Placental pericyte (primary cell): ENCODE measurements around the gene MS4A6E. TPM values are rescaled to one million over a fixed set of nuclear protein-coding genes. Genes with fewer than 3 reads are reported as not detected.

Source experiments
- total RNA-seq: library from RNA; depleted of rRNA; stranded (reverse); fragments of >200 nt; gene quantifications from 2 replicates; pipeline ENCODE4 v1.2.3, GENCODE V29; 2012

MS4A6E gene, protein sequence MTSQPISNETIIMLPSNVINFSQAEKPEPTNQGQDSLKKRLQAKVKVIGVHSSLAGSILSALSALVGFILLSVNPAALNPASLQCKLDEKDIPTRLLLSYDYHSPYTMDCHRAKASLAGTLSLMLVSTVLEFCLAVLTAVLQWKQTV
- total RNA-seq = not detected in 2 replicates

DNA sequence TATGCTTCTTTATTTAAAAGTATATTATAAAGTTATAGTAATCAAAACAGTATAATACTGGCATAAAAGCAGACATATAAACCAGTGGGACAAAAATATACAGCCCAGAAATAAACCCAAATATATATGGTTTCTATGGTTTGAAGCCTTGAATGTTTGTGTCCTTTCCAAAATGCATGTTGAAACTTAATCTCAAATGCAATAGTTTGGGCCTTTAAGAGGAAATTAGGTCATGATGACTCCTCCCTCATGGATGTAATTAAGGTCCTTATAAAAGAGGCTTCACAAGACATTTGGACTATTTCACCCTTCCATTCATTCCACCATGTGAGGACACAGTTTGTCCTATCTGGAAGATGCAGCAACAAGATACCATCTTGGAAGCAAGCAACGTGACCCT lies at the start of gene MS4A6E:
TSS of gene MS4A6E (plus strand) at position 301 of the 400 bp plus-strand sequence. CDS start 7,641 bp downstream, outside the sequence.

GRCh38 chr11:60280412-60280811 lies 46.6 kb upstream of the MS4A6E start, which contains the start of gene MS4A4A:
MS4A4A (plus strand) TSS chr11:60280666; CDS start chr11:60280676, 10 bp downstream.

DNA sequence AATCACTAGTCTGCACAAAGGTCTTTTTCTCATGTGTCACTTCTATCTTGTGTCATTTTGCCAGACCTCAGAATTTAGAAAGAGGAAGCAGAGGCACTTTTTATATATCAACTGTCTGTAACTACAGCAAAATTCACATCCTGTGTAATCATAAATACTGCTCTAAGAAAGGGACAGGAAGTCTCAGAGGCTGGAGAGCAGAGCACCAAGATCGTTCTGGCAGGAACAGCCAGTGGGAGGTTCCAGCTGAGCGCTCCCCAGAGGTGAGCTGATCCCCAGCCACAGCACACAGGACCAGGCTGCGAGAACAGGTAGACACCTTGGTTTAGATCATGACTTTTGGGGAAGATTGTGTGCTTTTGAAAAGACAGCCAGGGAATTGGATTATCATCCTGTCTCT lies 51.3 kb downstream of the MS4A6E start, which contains the start of gene MS4A7:
TSS of gene MS4A7 (plus strand) at position 179 of the 400 bp plus-strand sequence. CDS start 4,610 bp downstream, outside the sequence.

Other genes with a start within 250 kb of the MS4A6E start
- gene MS4A2, start 238.6 kb upstream of the MS4A6E start, total RNA-seq = not detected in 2 replicates
- not detected in 2 replicates for gene MS4A6A, start 144.2 kb upstream of the MS4A6E start, total RNA-seq
- gene MS4A4E, start 84.1 kb upstream of the MS4A6E start, total RNA-seq = not detected in 2 replicates
- not detected in 2 replicates for gene MS4A4A, start 46.6 kb upstream of the MS4A6E start, total RNA-seq
- gene MS4A7, start 51.3 kb downstream of the MS4A6E start, total RNA-seq = 0.29 TPM in 1 of 2 replicates, not detected in the other
- gene MS4A14, start 69.2 kb downstream of the MS4A6E start, total RNA-seq = not detected in 2 replicates
- not detected in 2 replicates for gene MS4A5, start 102.3 kb downstream of the MS4A6E start, total RNA-seq
- gene MS4A1, start 128.6 kb downstream of the MS4A6E start, total RNA-seq = not detected in 2 replicates
- gene MS4A12, start 165.5 kb downstream of the MS4A6E start, total RNA-seq = not detected in 2 replicates
- not detected in 2 replicates for gene MS4A13, start 188.1 kb downstream of the MS4A6E start, total RNA-seq